Cardiac muscle cell (in vitro differentiated cells and primary cell): ENCODE measurements around the gene MAMDC2. TPM values are rescaled to one million over a fixed set of nuclear protein-coding genes. Genes with fewer than 3 reads are reported as not detected.

Experiments
- DNase-seq, 2 donors: peaks; one replicate each; pipeline versions ENCODE4 v3.0.0 to v3.0.0-alpha.2; 2010 to 2017; ENCODE audit warnings: low read depth in 1 of 2, low spot score in 1 of 2
- H3K27ac ChIP-seq: fragments of 200-600 bp; sonication (generic); 2 replicates; pipeline ENCODE4 v1.5.1; 2016
- H3K27me3 ChIP-seq: fragments of 200-600 bp; sonication (generic); 2 replicates; pipeline ENCODE4 v1.6.0; 2016; ENCODE audit warnings: control low read depth
- H3K36me3 ChIP-seq: fragments of 200-600 bp; sonication (generic); 2 replicates; pipeline ENCODE4 v1.5.1; 2016; ENCODE audit warnings: control low read depth
- H3K4me1 ChIP-seq: fragments of 200-600 bp; sonication (generic); 2 replicates; pipeline ENCODE4 v1.8.1; 2017; ENCODE audit warnings: low read depth, mild to moderate bottlenecking, mixed run types
- H3K4me3 ChIP-seq: fragments of 200-600 bp; sonication (generic); 2 replicates; pipeline ENCODE4 v1.5.1; 2016; ENCODE audit warnings: mild to moderate bottlenecking
- H3K9me3 ChIP-seq: fragments of 200-600 bp; sonication (generic); 2 replicates; pipeline ENCODE4 v1.5.1; 2017; ENCODE audit warnings: low read depth, mild to moderate bottlenecking, control low read depth
- polyA plus RNA-seq: library from polyadenylated mRNA; unstranded; fragments of >200 nt; fragmentation: Nextera tagmentation; extraction: Ambion mirVana; gene quantifications from 2 replicates; pipeline ENCODE4 v1.2.1, GENCODE V29; 2016
- total RNA-seq: library from RNA; depleted of rRNA; stranded (reverse); fragments of >200 nt; gene quantifications from 2 replicates; pipeline ENCODE4 v1.2.3, GENCODE V29; 2016
- TF ChIP-seq, protein P1 (sequence below): IDR thresholded peaks from 2 replicates; pipeline ENCODE4 v1.5.1; 2012; ENCODE audit warnings: low read depth, mild to moderate bottlenecking, low read length

MAMDC2 gene
- total and polyA plus RNA-seq, 2 experiments from 2014 or later: 0.54 to 1.1 TPM

DNA sequence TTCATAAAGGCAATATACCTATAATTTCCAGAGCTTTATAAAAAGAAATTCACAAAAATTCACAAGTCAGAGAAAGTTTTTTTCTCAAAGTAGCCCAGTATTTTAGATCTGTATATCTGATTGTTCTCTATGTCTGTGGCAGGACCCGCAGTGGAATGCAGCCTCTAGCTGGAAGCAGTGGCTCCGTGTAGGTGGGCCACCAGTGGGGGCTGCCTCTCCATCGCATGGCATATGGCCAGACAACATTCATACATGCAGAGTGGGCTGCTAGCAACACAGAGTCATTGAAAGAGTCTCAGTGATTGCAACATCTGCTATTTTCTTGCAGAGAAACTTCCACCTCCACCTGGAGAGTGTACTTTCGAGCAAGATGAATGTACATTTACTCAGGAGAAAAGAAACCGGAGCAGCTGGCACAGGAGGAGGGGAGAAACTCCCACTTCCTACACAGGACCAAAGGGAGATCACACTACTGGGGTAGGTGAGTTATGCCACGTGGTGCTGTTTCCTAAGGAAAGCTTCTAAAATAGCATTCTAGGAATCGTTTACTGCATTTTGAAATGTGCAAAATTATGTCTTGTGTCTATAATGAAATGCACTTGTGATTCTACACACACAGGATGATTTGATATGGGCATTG lies 126.6 kb downstream of the MAMDC2 start:
- H3K27ac ChIP-seq: no peak overlapping the region
- no peaks in the 10 kb centered on the region for H3K9me3 ChIP-seq
- no peaks in the 10 kb centered on the region for H3K36me3 ChIP-seq
- peak in 1 of 2 donors; percentile 2 for DNase-seq
- TF ChIP-seq, protein P1, sequence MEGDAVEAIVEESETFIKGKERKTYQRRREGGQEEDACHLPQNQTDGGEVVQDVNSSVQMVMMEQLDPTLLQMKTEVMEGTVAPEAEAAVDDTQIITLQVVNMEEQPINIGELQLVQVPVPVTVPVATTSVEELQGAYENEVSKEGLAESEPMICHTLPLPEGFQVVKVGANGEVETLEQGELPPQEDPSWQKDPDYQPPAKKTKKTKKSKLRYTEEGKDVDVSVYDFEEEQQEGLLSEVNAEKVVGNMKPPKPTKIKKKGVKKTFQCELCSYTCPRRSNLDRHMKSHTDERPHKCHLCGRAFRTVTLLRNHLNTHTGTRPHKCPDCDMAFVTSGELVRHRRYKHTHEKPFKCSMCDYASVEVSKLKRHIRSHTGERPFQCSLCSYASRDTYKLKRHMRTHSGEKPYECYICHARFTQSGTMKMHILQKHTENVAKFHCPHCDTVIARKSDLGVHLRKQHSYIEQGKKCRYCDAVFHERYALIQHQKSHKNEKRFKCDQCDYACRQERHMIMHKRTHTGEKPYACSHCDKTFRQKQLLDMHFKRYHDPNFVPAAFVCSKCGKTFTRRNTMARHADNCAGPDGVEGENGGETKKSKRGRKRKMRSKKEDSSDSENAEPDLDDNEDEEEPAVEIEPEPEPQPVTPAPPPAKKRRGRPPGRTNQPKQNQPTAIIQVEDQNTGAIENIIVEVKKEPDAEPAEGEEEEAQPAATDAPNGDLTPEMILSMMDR: no peak
- no peak overlapping the region for H3K4me3 ChIP-seq
- no peaks in the 10 kb centered on the region for H3K27me3 ChIP-seq
- H3K4me1 ChIP-seq: no peaks in the 10 kb centered on the region

DNA sequence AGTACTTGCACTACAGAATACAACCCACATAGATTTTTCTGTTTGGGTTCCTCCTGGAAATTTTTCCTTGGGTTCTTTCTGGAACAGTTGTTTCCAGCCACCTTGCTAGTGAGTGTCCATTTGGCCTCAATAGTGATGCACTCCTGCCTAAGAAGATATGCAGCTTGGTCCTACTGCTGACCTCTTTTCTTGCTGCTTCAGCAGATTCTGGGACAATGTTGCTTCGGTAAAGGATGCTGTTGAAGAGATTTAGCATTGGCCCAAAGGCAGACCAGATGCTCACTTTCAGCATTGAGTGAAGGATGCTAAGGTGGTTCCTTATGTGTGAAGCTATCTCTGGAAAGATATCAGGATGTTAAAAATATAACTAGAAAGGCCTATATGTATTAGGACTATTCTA lies 128.9 kb downstream of the MAMDC2 start:
- Histone ChIP-seq H3K4me1 (no peaks in the 10 kb centered on the region), H3K4me3 (no peak overlapping the region), H3K27ac (no peak overlapping the region), H3K27me3 (no peaks in the 10 kb centered on the region), H3K36me3 (no peaks in the 10 kb centered on the region), H3K9me3 (no peaks in the 10 kb centered on the region)
- DNase-seq: no peak
- TF ChIP-seq, protein P1: no peak

DNA sequence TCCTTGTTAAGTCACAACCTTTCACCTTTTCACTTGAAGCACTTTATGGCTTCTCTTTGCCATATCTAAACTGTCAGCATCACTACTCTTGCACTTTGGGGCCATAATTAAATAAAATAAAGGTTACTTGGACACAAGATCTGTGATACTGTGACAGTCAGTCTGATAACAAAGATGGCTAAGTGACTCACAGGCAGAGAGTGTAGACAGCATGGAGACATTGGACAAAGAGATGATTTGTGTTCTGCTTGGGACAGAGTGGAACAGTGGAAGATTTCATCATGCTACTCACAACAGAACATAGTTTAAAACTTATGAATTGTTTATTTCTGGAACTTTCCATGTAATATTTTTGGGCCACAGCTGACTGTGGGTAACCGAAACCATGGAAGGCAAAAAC lies 133.5 kb downstream of the MAMDC2 start:
- H3K27me3 ChIP-seq: no peaks in the 10 kb centered on the region
- H3K4me3 ChIP-seq: no peak overlapping the region
- TF ChIP-seq, protein P1: no peak
- no peaks in the 10 kb centered on the region for H3K36me3 ChIP-seq
- no peak overlapping the region for H3K27ac ChIP-seq
- DNase-seq: peak in 1 of 2 donors; percentile 23
- H3K4me1 ChIP-seq: no peaks in the 10 kb centered on the region
- no peaks in the 10 kb centered on the region for H3K9me3 ChIP-seq

DNA sequence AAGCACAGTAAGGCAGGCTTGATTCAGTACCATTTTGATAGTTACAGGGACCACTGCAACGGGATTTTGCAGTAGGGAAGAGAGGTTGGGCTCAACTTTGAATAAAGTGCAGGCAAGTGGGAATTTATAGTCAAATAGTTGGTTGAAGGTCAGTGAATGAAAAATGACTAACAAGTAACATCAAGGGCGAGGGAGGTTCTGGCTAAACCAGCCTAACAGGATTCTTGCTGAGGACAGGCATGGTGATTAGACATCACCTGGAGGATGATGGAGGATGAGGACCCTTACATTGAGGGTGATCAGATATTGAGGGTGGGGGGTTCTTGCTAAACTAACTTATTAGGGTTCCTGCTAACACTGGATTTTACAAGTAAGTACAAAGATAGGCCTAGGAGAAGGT lies 149.1 kb downstream of the MAMDC2 start:
- H3K27ac ChIP-seq: no peak overlapping the region
- H3K36me3 ChIP-seq: no peaks in the 10 kb centered on the region
- no peaks in the 10 kb centered on the region for H3K27me3 ChIP-seq
- H3K9me3 ChIP-seq: no peaks in the 10 kb centered on the region
- no peak overlapping the region for H3K4me3 ChIP-seq
- no peaks in the 10 kb centered on the region for H3K4me1 ChIP-seq
- TF ChIP-seq, protein P1: no peak
- DNase-seq: no peak

DNA sequence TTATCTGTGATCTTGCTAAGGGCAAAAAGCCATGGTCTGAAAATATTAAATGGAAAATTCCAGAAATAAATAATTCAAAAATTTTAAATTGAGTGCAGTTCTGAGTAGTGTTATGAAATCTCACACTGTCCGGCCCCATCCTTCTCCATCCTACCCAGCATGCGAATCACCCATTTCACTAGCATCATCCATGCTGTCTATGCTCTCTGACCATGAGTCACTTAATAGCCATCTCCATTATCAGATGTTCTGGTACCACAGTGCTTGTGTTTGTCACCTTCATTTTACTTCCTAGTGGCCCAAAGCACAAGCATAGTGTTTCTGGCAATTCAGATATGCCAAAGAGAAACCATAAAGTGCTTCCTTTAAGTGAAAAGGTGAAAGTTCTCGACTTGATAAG lies 151.8 kb downstream of the MAMDC2 start:
- Histone ChIP-seq H3K36me3 (no peaks in the 10 kb centered on the region), H3K27me3 (no peaks in the 10 kb centered on the region), H3K4me3 (no peak overlapping the region), H3K27ac (no peak overlapping the region), H3K4me1 (no peaks in the 10 kb centered on the region), H3K9me3 (no peaks in the 10 kb centered on the region)
- TF ChIP-seq, protein P1: no peak
- no peak for DNase-seq
